Fibroblast of skin of right quadriceps (primary cell): ENCODE measurements around the gene LYST.

Source experiments
- DNase-seq: peaks from one replicate; pipeline ENCODE4 v3.0.0-alpha.2; 2013

The LYST gene

GRCh38 chr1:235883261-235883927 lies 16.7 kb upstream of the LYST start:
- peak; percentile 94 for DNase-seq

GRCh38 chr1:235882816-235883215 lies 16.1 kb upstream of the LYST start:
- no peak for DNase-seq

- DNase-seq: no peak
Measured at GRCh38 chr1:235881930-235882700, 15.4 kb upstream of the LYST start.

- DNase-seq: no peak
Measured at GRCh38 chr1:235878082-235878811, 11.5 kb upstream of the LYST start.

- no peak for DNase-seq
Measured at GRCh38 chr1:235876402-235876841, 9.7 kb upstream of the LYST start.

- DNase-seq: no peak
Measured at GRCh38 chr1:235875036-235875597, 8.4 kb upstream of the LYST start.

GRCh38 chr1:235874261-235874660 lies 7.6 kb upstream of the LYST start:
- no peak for DNase-seq

- no peak for DNase-seq
Measured at GRCh38 chr1:235873571-235873970, 6.9 kb upstream of the LYST start.

DNA sequence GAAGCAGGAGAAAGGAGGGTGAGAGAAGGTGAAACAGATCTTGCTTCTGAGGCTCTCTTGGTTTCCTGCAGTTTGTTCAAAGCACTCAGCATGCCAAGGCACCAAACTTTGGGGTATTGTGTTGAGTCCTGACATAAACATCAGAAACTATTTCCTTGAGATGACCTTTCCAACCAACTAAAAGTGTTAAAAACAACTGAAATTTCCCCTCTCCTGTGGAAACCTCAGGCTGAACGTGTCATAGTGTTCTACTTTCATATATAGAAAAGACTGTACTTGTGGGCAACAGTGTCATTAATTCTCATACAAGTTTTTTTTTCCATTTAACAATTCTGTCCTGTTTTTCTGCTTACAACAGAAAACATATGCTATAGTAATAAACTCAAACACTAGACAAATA lies 6.3 kb upstream of the LYST start:
- DNase-seq: no peak

DNA sequence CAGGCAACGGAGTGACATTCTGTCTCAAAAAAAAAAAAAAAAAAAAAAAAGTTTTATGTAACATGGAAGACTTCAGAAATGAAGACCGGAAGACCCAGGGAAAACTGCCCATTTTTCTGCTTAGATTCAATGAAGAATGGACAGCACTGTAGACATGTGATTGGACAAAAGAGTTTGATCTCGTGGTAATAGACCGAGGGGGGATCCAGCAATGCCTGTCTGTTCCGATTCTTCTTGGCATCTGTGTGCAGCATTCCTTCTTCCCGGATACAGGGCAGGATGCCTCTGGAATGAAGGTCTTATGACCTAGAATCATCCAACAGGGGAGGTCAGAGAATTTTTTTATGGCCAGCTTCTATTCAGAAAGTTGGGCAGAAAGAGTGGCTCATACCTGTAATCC lies 5.6 kb upstream of the LYST start:
- DNase-seq: no peak

- DNase-seq: no peak
Measured at GRCh38 chr1:235867903-235868469, 1.3 kb upstream of the LYST start.

DNA sequence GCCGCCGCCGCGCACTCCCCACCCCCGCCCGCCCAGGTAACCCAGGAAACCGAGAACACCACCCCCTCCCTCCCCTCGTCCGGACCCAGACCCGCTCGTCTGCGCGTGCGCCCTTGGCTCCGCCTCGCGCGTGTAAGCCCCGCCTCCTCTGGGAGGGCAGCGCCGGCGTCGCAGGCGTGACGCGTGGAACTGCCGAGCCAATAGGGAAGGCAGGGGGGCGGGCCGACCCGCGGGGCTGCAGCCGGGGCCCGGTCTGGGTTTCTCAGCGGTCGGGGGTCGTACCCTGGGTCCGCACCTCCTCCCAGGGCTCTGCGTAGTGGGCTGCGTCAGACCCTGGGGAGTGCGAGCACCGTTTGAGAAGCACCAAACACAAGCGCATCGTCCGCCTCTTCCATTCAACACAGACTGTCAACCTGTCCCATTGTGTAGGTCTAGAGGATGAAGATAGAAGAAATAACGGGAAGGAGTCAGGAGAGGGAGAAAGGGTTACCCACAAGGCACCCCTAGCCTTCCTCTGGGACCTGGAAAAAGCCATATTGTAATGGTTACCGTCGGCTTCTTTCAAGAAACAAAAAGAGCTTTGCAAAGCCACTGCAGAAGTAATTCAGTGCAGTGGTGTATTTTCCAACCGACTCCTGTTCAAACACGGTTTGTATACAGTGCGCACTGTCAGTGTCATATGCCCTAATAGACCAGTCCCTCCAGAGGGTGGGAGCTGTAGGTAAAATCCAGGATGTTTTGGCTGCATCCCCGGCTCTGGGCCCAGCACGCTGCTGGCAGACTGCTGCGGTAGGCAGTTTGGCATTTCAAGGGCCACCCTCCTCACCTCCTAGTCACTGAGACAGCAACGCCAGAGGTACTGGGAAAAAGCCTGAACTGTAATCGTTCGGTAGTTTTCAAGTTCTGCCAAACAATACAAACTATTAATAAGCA lies 473 bp upstream of the LYST start:
- DNase-seq: peak; percentile 93

DNA sequence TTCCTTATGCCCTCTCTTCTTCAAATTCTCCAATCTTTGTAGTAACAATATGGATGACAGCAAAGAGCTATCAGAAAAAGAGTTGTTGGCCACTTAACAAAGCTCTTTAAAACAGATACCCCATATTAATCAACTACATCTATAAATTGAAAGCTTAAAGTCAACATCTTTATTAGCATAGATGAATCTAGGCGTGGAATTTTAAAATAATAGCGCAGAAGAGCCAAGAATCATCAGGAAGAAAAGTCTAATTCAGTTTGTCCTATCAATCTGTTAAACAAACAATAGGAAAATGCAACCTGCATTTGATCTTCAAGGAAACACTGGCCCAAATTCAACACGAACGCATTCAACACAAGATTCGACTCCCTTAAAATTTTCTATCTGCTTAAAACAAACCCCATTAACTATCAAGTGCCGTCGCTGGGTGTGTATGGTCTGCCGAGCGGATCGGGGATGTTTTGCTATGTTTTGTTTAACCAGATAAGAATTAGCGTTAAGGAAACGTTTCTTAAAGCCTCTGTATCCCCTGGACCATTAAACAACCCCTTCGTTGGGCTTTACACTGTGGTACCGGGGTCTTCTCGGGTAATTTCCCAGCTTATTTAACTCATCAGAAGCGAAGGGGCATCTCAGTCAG lies 1.0 kb downstream of the LYST start:
- DNase-seq: no peak

DNA sequence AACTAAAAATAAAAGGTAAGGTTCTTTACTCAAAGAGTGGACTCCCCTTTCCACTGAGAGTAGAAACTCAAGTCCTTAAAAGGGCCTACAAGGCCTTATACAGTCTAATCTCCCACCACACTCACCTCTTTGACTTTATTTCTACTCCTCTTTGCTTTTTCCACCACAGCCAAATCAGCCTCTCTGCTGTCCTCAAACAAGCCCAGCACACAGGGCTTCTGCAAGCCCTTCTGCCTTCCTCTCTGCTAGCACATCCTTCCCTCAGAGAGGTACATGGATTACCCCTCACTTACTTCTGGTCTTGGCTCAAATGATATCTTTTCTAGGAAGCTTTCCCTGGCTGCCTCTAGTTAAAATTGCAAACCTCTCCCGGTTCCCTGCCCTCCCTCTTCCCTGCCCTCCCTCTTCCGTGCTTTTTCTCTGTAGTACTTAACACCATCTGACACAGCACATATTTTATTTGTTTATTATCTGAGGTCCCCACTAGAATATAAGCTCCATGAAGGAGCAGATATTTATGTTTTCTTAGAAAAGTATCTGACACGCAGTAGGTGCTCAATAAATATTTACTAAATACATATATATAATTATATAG lies 1.7 kb downstream of the LYST start:
- DNase-seq: no peak

- no peak for DNase-seq
Measured at GRCh38 chr1:235864469-235864868, 2.2 kb downstream of the LYST start.

- no peak for DNase-seq
Measured at GRCh38 chr1:235863699-235864093, 3.0 kb downstream of the LYST start.

- no peak for DNase-seq
Measured at GRCh38 chr1:235861857-235862256, 4.8 kb downstream of the LYST start.

DNA sequence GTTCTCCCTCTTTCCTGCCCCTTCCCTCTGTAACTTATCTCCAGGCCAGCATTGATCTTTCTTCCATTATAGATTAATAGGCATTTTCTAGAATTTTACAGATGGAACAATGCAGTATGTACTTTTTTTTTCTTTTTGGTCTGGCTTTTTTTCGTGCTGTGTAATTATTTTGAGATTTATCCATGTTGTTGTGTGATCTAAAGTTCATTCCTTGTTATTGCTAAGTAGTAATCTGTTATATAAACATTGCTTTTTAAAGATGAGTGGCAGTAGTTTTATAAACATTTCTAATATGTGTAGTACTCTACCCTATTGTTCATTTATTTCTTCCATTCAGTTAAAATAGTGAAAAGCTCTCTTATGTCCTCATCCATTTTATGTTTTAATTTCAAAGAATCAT lies 5.9 kb downstream of the LYST start:
- DNase-seq: no peak

GRCh38 chr1:235859789-235860188 lies 6.9 kb downstream of the LYST start:
- DNase-seq: no peak

- no peak for DNase-seq
Measured at GRCh38 chr1:235858766-235859165, 7.9 kb downstream of the LYST start.

DNA sequence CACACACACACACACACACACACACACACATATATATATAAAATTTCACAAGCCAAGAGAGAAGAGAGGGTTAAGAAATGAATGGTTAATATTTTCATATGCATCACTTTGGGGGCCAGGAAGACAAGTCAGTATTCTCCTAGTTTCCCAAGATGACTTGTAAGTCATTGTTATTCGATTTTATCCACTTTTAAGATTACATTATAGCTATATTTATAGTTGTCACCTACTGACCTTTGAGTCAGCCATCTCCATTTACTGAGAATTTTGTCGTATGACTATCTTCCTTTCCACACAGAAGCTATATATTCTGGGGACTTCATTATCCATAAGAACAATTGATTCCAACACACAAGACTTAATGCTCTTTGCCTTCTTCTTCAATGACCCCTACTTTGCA lies 8.9 kb downstream of the LYST start:
- no peak for DNase-seq
